Tongue (tissue), 2 donors: Measurements from ENCODE around the gene ZFYVE28. TPM values are rescaled to one million over a fixed set of nuclear protein-coding genes. Genes with fewer than 3 reads are reported as not detected.

Experiments
- DNase-seq: peaks from one replicate; pipeline ENCODE4 v3.0.0-alpha.2; 2015
- total RNA-seq: library from RNA; depleted of rRNA; stranded (reverse); fragments of >200 nt; gene quantifications from one replicate; pipeline ENCODE4 v1.2.3, GENCODE V29; 2014

The ZFYVE28 gene
- total RNA-seq, 1 donor from 2014 or later, result 10.1 TPM

DNA sequence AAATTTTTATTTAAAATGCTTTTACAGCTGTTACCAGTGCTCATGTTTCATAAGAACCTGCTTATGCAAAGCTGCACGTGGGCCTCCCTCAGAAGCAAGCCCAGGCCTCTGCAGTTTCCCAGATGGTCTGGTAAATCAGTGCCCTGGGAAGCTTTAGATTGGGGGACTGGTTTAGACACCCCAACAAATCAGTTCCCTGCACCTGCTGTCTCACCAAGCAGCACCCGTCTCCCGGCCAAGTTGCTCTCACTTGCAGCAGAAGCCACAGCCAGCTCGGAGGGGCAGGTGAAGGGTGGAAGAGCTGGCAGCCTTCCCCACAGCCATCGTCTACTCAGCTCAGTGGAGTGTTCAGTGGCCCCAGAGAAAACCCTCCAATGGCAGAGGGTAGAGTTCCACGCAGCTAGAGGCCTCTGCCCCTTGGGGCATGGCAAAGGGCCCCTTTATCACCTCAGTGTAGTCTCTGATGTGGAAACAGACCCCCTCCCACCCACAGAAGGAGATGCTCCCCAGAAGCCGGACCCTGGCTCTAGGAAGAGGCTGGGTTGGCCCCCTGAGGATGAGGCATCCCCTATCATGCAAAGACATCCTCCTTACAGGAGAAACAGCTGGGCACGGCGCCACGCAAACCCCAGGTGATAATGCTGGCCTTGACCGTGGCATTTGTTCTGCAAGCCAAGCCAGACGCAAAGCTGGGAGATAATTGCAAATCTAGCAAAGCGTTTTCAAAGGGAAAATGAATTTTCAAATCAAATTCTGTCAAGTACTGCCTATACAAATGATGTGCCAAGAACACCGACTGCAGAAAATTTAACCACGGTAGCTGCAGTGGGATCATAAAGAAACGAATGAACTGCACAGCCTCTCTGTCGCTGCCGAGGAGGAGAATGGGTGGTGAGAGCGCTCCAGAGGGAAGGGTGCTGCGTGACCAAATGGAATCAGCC is 51.9 kb downstream of the ZFYVE28 start:
- peak; percentile 71 for DNase-seq

DNA sequence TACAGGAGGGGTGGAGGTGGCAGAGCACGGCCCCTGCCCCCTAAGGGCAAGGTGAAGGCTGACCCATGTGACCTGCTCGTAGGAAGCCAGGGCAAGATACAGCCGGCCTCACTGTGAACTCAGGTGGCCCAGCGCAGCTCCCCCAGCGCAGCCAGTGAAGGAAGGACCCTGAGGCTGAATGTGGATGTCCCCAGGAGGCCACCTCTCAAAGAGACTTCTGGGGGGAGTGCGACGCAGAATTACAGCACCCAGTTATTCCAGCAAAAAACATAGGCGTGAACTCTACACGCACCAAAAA is 52.6 kb downstream of the ZFYVE28 start:
- no peak for DNase-seq

DNA sequence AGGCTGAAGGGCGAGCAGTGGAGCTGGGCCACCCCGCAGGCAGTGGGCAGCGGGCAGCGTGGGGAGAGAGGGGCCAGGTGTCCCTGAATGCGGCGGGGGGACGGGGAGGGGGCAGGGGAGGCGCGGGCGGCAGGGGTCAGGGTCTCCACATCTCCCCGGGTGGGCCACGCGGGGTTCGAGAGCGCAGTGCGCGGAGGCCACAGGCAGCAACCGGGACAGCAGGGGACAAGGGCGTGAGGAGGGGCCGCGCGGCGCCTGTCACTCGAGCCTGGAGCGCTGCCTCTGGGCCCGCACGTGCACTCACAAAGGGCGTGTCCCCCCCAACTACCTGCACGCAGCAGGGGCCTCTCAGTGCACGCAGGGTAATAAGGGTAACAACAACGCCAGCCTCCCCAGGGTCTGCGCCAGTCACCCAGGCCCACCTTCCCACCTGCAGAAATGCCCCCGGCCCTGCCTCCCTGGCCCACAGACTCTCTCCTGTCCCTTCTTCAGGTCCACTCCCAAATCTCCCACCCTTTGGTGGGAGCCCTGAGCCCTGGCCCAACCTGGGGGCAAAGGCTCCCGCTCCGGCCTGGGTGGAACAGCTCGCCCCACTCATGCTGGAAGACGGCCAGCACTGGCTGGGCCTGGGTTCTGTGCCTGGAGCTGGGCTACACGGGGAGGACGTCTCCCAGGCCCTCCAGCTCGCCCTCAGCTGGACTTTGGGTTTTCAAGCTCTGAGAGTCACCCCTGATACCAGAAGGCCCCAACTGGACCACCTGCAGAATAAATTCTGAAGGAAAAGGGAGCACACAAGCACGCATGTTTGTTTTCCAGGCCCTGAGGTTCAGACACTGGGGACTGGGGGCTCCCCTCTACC is 53.2 kb downstream of the ZFYVE28 start:
- DNase-seq, result no peak

DNA sequence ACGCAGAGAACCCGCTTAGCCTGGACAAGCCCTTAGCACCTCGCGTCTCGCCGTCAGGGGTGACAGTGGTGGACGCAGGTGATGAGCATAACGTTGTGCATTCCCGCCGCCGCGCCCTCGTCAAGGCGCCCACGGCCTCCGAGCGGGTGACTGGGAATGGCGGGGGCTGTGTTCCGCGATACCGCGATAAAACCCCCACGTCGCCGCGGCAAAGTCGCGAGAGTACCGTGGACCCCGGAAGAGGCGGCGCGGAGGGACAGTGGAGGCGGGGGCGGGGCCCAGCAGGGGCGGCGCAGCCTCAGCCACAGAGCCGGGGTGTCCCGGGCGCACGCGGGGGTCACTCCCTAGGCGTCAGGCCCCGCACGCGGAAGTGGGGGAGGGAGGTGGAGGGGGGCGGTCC is 53.8 kb downstream of the ZFYVE28 start:
- DNase-seq, result peak; percentile 29

DNA sequence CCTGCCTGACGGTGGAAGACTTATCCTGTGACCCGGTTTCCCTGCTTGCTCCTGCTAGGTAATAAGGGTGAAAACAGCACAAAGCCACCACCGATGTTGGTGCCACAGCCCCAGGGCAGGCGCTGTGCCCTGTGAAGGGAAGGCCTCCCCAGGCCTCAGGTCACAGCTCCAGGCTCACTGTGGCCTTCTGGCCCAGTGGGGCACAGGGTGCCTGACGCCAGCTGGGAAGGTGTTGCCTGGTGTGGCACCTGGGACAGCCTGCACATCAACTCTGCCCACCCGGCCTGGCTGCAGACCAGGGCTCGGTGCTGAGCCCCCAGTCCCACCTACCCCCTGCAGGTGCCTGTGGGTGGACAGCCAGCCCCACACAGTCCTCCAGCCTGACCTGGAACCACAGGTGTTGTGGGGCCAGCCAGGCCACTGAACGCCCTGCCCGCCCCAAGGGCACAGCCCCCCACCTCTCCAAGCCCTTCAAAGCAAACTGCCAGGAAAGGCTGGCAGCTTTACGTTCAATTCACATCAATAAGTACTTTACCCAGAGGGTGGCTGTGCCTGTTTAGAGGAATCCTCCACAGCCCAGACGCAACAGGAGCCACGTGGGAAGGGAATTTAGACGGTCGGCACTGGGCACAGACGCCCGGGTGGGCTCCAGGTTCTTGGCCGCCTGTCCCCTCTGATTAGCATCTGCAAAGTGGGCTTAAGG is 54.3 kb downstream of the ZFYVE28 start:
- DNase-seq, result no peak

DNA sequence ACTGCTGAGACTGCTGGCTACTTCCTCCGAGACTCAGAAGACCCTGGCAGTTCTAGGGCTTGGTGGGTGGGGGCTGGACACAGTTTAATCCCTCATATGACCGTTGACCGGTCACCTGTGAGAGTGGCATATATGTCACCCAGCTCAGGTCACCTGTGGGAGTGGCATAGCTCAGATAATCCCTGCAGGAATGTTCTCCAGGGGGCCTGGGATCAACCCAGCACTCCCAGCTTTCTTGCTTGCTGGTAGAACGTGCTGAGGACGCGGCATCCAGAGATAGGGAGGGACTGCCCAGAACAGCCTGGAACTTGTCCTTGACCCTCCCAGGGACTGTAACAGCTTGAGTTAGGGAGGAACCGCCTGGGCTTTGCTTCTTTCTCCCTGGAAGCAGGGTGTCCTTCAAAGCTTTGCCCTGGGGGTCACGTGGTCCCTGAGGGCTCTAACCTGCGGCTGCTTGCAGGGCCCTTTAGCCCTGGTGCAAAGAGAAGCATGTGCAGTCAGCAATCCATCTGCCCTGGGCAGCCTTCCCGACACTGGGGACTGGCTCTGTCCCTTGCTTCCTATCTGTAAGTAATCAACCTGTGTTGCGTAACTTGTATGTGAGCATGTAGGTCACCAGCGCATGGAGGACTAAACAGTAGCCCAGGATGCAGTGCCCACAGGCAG is 55.3 kb downstream of the ZFYVE28 start:
- no peak for DNase-seq

DNA sequence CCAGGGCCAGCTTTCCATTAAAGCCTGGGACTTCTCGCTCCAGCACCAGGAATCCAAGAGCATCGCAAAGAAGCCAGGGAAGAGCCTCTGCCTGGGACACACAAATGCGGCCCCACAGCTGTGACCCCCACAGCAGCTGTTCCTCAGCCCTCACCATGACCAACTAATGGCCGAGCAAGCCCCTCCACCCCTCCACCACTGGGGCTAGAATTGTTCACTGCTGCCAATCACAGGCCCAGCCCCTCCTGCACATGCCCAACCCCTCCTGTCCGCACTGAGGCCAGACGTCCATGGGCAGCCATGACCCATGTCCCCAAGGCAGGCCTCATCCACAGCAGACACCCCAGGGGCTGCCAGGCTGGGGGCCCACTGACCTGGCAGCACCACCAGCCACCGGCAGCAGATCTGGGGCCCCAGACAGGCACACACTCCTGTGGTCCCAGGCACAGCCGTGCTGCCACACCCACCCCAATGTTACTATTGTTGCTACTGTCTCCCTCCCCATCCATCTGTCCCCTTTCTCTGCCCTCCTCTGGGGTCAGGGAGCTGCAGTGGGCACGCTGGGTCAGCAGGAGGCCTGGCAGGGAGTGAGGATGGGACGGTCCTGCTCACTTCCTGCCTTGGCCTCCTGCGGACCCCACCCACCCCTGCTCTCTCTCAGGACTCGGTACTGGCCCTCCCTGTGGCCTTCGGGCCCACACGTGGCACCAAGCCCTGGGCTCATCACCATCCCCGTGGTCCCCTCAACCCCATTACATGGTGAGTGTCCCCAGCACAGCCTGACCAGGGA is 56.0 kb downstream of the ZFYVE28 start:
- DNase-seq, result peak; percentile 77

DNA sequence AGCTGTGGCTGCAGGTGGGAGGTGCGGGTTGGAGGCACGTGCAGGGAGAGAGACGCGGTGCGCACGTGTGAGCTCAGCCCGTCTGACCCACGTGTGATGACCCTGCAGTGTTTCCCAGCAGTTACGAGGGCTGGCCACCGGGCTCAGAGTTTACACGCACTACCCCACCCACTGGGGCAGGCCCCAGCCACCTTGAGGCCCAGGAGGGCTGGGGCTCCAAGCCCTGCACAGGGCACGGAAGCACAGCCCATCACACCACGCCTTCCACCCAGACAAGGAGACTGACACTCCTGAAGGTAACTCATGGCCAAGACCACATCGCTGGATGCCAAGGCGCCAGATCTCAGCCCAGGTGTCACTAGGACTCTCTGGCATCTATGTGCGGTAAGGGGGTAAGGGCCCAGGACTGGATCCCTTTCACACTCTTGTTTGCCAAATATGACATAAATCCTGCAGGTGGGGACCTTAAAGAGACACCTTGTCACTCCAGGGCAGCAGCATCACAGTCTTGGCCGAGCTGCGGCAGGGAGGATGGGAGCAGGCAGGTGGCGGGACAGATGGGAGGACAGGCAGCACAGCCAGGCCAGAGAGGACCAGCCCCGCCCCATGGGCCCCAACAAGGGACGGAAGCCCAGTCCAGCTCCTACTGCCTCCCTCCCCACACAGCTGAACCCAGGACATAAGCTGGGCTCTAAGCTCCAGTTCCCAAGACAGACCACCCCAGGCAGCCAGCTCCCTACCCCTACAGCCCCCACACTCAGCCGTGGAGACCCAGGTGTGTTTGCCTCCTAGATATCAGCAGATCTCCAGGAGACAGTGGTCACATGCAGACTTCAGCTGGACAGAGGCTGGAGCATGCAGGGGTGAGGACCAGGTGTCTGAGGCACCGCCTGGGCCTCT is 56.8 kb downstream of the ZFYVE28 start:
- peak; percentile 48 for DNase-seq

DNA sequence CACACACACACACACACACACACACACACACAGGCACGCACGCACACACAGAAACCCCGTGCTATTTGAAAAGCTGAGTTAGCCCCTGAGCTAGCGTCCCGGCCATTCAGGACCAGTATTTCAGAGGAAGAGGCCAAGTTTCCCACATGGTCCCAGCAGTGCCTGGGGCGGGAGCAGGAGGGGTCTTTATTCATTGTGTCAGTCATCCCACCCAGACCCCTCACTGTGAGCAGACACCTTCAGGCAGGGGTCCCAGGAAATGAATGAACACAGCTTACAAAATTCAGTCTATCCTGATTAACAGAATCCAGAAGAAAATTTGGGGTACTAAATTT is 58.1 kb downstream of the ZFYVE28 start:
- no peak for DNase-seq

DNA sequence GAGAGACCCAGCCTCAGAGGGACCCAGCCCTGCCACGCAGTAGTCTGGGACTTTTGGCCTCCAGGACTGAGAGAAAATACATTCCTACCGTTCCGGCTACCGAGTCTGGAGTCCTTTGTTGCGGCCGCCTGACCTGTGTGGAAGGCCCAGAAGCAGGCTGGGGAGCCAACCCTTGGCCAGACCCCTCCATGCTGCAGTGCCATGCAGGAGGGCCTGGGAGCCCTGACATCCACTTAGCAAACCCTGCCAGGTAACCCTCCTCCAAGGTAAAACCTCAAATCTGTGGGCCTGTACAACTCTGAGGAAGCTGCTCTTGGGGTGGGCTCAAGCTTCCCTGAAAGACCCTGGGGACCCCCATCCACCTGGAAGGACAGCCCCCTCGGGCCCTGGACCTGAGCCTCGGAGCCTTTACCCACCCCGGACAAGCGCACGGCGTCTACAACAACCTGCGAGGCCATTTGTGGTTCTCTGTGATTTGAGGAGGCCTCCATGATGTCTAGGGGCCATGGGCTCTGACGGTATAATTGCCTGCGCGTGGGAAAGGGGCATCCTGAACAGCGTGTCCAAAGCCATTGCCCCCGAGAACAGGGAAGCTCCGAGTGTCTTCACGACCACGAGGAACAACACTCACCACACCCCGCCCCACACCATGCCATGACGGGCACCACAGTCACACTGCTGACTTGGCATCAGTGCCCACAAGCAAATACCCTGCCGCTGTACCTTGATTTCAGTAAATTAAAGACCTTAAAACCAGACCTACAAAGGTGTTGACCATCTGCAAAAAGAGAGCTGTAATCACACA is 58.7 kb downstream of the ZFYVE28 start:
- no peak for DNase-seq

DNA sequence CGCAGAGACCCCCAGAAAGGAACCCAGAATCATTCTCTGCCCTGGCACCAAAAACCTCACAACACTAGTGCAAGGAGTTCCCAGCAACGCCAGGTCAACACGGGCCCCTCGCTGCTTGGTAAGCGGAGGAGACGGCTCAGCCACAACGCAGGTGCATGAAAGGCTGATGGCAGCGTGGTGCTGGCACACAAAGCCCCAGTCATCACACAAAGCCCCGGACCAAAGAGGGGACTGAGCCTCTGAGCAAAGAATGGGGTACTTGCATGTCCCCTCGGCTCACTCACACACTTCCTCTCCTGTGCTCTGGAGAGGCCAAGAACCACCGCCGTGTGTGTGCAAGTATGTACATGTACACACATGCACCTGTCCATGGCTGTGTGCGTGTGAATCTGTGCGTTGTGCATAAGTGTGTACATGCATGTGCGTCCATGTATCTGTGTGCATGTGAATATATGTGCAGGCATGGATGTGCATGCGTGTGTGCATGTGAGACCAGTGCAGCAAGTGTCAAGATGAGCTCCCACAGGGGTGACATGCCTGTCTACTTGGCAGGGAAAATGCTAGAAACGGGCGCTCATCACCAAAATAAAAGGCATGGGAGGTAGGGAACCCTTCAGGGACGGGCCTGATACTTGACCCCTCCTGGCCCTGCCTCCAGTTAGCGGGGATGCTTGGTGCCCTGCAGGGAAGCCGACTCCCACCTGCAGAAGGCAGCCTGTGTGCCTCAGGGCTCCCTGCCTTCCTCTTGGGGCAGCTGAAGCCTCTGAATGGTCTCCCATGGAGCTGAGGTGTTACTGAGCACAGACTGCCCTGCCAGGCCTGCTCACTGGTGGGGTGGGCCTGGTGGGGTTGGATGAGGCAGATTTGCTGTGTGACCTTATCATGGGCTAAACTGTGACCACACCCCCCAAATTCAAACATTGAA is 60.4 kb downstream of the ZFYVE28 start:
- DNase-seq, result no peak

DNA sequence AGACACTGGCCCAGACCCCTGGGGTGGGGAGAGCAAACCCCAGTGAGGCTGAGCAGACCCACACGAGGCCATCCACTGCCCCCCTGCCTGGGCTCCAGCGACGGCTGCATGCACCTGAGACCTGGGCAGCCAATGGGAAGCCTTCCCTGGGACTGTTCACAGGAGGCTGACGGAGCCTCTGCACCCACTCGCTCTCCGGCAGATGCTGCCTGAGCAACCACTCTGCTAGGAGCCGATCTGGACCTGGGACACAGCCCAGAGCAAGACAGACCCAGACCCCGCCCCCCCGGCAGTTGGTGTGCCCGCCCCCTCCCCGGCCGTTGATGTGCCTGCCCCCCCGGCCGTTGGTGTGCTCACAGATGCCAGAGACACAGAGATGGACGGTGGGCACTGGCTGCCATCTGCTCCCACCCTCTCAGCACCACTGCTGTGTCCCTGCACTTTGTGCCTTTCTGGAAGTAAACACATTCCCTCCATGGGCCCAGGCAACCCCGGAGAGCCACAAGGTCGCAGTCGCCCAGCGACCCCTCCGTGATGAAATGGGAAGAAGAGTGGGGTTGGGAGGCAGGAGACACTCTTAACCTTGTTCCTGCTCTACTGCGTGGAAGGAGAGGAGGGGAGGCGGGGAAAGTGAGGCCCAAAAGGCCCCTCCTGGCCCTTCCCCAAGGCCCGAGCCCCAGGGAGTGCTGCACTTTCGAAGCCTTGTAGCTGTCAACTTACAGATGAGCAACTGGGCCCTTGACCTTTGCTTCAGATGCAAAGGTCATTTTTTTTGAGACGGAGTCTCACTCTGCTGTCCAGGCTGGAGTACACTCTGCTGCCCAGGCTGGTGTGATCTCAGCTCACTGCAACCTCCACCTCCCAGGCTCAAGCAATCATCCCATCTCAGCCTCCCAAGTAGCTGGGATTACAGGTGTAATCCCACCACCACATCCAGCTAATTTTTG is 62.0 kb downstream of the ZFYVE28 start:
- DNase-seq, result no peak

DNA sequence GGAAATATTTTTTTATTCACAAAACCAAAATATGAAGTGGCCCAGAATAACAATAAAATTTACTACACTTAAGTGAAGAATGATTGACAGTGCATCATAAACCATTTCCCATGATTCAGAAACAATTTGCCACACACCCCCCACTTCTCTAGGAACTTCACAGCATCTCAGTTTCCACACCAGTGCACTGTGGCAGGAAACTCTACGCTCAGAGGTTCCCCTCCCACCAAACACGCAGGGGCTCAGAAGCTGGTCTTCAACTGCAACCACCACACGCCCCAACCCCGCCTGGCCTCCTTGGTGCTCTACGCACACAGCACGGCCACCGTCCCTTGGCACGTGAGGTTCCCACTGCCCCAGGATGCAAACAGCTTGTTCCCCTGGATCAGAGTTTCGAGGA is 63.7 kb downstream of the ZFYVE28 start:
- no peak for DNase-seq

DNA sequence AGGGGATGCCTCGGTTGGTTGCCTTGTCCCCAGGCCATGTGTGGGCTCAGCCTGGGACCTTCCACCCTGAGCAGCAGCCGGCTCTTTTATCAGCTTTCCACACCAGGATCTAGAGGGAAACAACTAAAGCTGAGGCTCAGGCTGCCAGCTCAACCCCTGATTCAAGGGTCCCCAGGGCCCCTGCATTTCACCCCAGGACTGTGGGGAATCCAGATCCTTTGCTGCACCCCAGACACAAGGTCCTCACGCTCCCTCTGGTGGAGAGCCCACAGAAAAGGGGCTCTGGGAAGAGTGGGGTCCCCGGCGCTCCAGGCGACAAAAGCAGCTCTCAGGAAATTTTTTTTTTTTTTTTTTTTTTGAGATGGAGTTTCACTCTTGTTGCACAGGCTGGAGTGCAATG is 64.3 kb downstream of the ZFYVE28 start:
- DNase-seq, result peak; percentile 13

DNA sequence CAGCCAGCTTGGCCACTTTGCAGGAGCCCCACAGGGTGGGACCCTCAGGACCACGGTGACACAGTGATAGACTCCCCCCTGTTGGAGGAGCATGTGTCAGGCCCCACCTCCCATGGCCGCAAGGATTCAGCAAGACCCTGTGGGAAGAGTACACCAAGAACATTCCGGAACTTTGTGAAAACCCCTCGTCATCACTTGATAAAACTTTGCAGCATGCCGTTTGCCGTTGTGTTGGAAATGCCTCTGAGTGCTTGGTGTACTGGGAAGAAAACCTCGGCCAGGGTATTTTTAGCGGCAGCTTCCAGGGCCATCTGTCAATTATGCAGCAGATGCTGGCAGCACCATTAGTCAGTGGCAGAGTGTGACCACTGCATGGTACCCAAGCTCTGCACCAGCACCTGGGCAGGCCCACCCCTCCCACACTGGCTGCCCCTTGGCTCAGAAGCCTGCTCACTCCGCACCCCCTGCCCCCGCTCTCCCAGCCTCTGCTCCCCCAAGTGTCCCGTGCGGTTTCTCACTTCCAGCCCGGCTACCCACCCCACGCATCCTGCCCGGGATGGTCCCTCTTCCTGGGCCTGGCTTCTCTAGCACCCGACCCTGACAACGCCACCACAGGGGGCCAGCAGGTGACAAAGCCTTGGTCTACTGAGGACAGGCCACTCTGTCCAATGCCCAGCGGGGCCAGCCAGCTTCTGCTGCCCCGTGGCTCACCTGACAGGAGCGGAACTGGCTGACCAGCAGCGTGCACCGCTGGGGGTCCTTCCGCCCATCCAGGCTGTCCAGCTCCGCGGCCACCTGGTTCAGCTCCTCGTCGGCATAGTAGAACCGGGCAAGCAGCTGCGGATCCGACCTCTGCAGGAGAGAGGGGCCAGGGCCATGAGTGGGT is 65.0 kb downstream of the ZFYVE28 start:
- DNase-seq, result peak; percentile 83

DNA sequence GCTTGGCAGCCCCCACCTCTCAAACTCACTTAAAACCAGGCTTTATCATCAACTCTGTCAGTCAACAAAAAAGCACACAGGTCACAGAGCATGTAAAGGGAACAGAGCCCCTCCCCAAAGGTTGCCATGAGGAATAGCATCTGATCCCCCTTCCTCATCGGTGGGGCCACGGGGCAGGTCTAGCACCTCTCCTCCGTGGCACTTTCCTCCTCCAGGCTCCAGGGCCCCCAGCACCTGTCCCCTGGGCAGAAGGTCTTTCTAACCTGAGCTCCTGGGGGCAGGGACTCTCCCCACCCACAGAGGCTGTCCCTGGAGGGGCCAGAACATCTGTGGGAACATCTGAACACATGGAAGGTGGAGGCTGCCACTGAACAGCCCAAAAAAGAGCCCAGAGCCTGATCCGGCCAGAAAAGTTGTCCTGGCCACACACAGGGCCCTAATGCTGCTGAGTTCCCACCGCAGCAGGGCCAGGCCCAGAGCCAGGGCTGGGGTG is 65.7 kb downstream of the ZFYVE28 start:
- no peak for DNase-seq
